HEK293 (cell line): Measurements from ENCODE around the gene DIP2A.

Experiments
- CTCF ChIA-PET: fragments of 350-600 bp; formaldehyde crosslinking; extraction: SDS; loops from one replicate; lab custom pipeline; 2021; ENCODE audit warnings: antibody characterized with exemption; lab: Yijun Ruan, JAX
- POLR2A ChIA-PET: fragments of 300-600 bp; formaldehyde crosslinking; extraction: SDS; loops from one replicate; lab custom pipeline; 2020; ENCODE audit warnings: antibody characterized with exemption, inconsistent platforms; lab: Yijun Ruan, JAX
- H3K27ac ChIP-seq: fragments of 200-500 bp; sonication (Bioruptor generic); 2 replicates; pipeline ENCODE4 v1.5.1; 2014; ENCODE audit warnings: low read depth, low read length, control low read depth, inconsistent platforms; ENCODE audit errors: extremely low read depth
- H3K36me3 ChIP-seq, 2 experiments: fragments of 200-500 bp in 1 of 2; sonication (Bioruptor generic) in 1 of 2; 1 replicate in 1 of 2; 2 replicates in 1 of 2; pipeline ENCODE4 v1.5.1; 2014 to 2017; ENCODE audit warnings: inconsistent platforms in 2 of 2, low read length in 2 of 2; ENCODE audit not compliant: control insufficient read depth in 2 of 2, insufficient read depth in 1 of 2
- H3K4me1 ChIP-seq: fragments of 200-500 bp; sonication (Bioruptor generic); 2 replicates; pipeline ENCODE4 v1.5.1; 2014; ENCODE audit warnings: mild to moderate bottlenecking, low read length, inconsistent platforms; ENCODE audit not compliant: control insufficient read depth, insufficient read depth
- H3K4me3 ChIP-seq: 2 replicates; pipeline ENCODE4 v1.5.1; 2011; ENCODE audit warnings: low read depth, mild to moderate bottlenecking, control low read depth, low read length, moderate library complexity
- H3K9me3 ChIP-seq: fragments of 200-500 bp; sonication (Bioruptor generic); 2 replicates; pipeline ENCODE4 v1.5.1; 2014; ENCODE audit warnings: low read depth, low read length, inconsistent platforms; ENCODE audit not compliant: control insufficient read depth, insufficient read depth
- AEBP2 ChIP-seq: fragments of 450-650 bp; formaldehyde crosslinking; IDR thresholded peaks from 2 replicates; pipeline ENCODE4 v1.5.1; 2016; ENCODE audit warnings: missing biosample characterization, missing genetic modification characterization, borderline replicate concordance
- GLIS1 ChIP-seq: fragments of 450-650 bp; formaldehyde crosslinking; IDR thresholded peaks from 2 replicates; pipeline ENCODE4 v1.5.1; 2016; ENCODE audit warnings: missing biosample characterization, missing genetic modification characterization
- HOXD13 ChIP-seq: sonication (generic); formaldehyde crosslinking; IDR thresholded peaks from 2 replicates; pipeline ENCODE4 v1.8.0; 2022; ENCODE audit warnings: missing genetic modification reagents, borderline replicate concordance
- KLF9 ChIP-seq: fragments of 450-650 bp; formaldehyde crosslinking; IDR thresholded peaks from 2 replicates; pipeline ENCODE4 v1.5.1; 2016; ENCODE audit warnings: missing biosample characterization, missing genetic modification characterization, low read depth
- SETDB1 ChIP-seq: IDR thresholded peaks from one replicate; pipeline ENCODE4 v1.6.1; 2017; ENCODE audit warnings: mild to moderate bottlenecking, low read length, moderate library complexity, mixed read lengths; ENCODE audit not compliant: insufficient read length
- ZBTB7A ChIP-seq: fragments of 450-650 bp; formaldehyde crosslinking; IDR thresholded peaks from 2 replicates; pipeline ENCODE4 v1.5.1; 2016; ENCODE audit warnings: low read depth, missing biosample characterization, missing genetic modification characterization
- ZNF10 ChIP-seq: fragments of 450-650 bp; formaldehyde crosslinking; IDR thresholded peaks from 2 replicates; pipeline ENCODE4 v1.5.1; 2017; ENCODE audit warnings: missing biosample characterization, missing genetic modification characterization
- ZNF114 ChIP-seq: fragments of 450-650 bp; formaldehyde crosslinking; IDR thresholded peaks from 2 replicates; pipeline ENCODE4 v1.5.0; 2017; ENCODE audit warnings: missing biosample characterization, missing genetic modification characterization
- ZNF133 ChIP-seq: fragments of 450-650 bp; formaldehyde crosslinking; IDR thresholded peaks from 2 replicates; pipeline ENCODE4 v1.5.1; 2016; ENCODE audit warnings: missing biosample characterization, missing genetic modification characterization
- ZNF23 ChIP-seq: fragments of 450-650 bp; formaldehyde crosslinking; IDR thresholded peaks from 2 replicates; pipeline ENCODE4 v1.5.1; 2016; ENCODE audit warnings: missing biosample characterization, missing genetic modification characterization, borderline replicate concordance
- ZNF324 ChIP-seq: fragments of 450-650 bp; formaldehyde crosslinking; IDR thresholded peaks from 2 replicates; pipeline ENCODE4 v1.5.1; 2016; ENCODE audit warnings: missing biosample characterization, missing genetic modification characterization
- ZNF354C ChIP-seq: fragments of 450-650 bp; formaldehyde crosslinking; IDR thresholded peaks from 2 replicates; pipeline ENCODE4 v1.5.1; 2016; ENCODE audit warnings: missing biosample characterization, missing genetic modification characterization, low read depth, borderline replicate concordance
- ZNF37A ChIP-seq: fragments of 450-650 bp; IDR thresholded peaks from 2 replicates; pipeline ENCODE4 v1.5.1; 2018; ENCODE audit warnings: missing biosample characterization, missing genetic modification characterization
- ZNF394 ChIP-seq: fragments of 450-650 bp; formaldehyde crosslinking; IDR thresholded peaks from 2 replicates; pipeline ENCODE4 v1.5.1; 2016; ENCODE audit warnings: missing biosample characterization, missing genetic modification characterization, mild to moderate bottlenecking, moderate library complexity, borderline replicate concordance
- ZNF510 ChIP-seq: fragments of 450-650 bp; formaldehyde crosslinking; IDR thresholded peaks from 2 replicates; pipeline ENCODE4 v1.5.1; 2018; ENCODE audit warnings: mild to moderate bottlenecking, missing genetic modification characterization, missing biosample characterization; ENCODE audit not compliant: insufficient replicate concordance
- ZNF518A ChIP-seq: fragments of 450-650 bp; formaldehyde crosslinking; conservative IDR thresholded peaks from 2 replicates; pipeline ENCODE4 v1.5.1; 2016; ENCODE audit warnings: low read depth, missing biosample characterization, missing genetic modification characterization
- ZNF571 ChIP-seq: fragments of 450-650 bp; formaldehyde crosslinking; IDR thresholded peaks from 2 replicates; pipeline ENCODE4 v1.5.0; 2017; ENCODE audit warnings: missing biosample characterization, missing genetic modification characterization
- ZNF629 ChIP-seq: fragments of 450-650 bp; formaldehyde crosslinking; IDR thresholded peaks from 2 replicates; pipeline ENCODE4 v1.5.1; 2017; ENCODE audit warnings: missing biosample characterization, missing genetic modification characterization
- ZNF639 ChIP-seq: fragments of 450-650 bp; formaldehyde crosslinking; IDR thresholded peaks from 2 replicates; pipeline ENCODE4 v1.5.1; 2016; ENCODE audit warnings: missing biosample characterization, missing genetic modification characterization
- ZNF654 ChIP-seq: fragments of 450-650 bp; formaldehyde crosslinking; IDR thresholded peaks from 2 replicates; pipeline ENCODE4 v1.5.1; 2016; ENCODE audit warnings: low read depth, missing biosample characterization, missing genetic modification characterization
- ZNF677 ChIP-seq: fragments of 450-650 bp; IDR thresholded peaks from 2 replicates; pipeline ENCODE4 v1.5.0; 2018; ENCODE audit warnings: missing biosample characterization, mild to moderate bottlenecking, missing genetic modification characterization, moderate library complexity
- ZNF791 ChIP-seq: fragments of 450-650 bp; formaldehyde crosslinking; IDR thresholded peaks from 2 replicates; pipeline ENCODE4 v1.5.1; 2016; ENCODE audit warnings: missing biosample characterization, missing genetic modification characterization
- ZNF830 ChIP-seq: fragments of 450-650 bp; IDR thresholded peaks from 2 replicates; pipeline ENCODE4 v1.5.0; 2018; ENCODE audit warnings: missing biosample characterization, missing genetic modification characterization, low read depth, mild to moderate bottlenecking, moderate library complexity

Gene DIP2A

GRCh38 chr21:46435786-46436227 lies 22.9 kb upstream of the DIP2A start (continued):
- TF ChIP-seq ZNF639 (tag by site-specific recombination) (no peak), ZNF510 (tag by site-specific recombination) (no peak), ZNF571 (tag by site-specific recombination) (no peak), ZNF114 (tag by site-specific recombination) (no peak), ZNF654 (tag by site-specific recombination) (no peak), ZNF23 (no peak), ZNF133 (tag by site-specific recombination) (no peak), ZBTB7A (no peak)

GRCh38 chr21:46436621-46437020 lies 22.1 kb upstream of the DIP2A start:
- Histone ChIP-seq H3K27ac (no peak overlapping the region), H3K9me3 (no peaks in the 10 kb centered on the region), H3K4me1 (no peaks in the 10 kb centered on the region), H3K4me3 (no peak overlapping the region), H3K36me3 (peaks cover 41 to 86% of the 10 kb centered on the region in 2 experiments)
- POLR2A ChIA-PET: no interaction called here
- CTCF ChIA-PET: interaction anchor here (0.7 kb wide), 1 partner anchor 192 kb away, joined by 3 read pairs; no protein-coding TSS in a partner anchor
- TF ChIP-seq ZNF791 (no peak), KLF9 (tag by site-specific recombination) (no peak), ZNF830 (no peak), ZNF37A (tag by site-specific recombination) (no peak), ZNF629 (tag by site-specific recombination) (no peak), SETDB1 (no peak), HOXD13 (CRISPR knock-in tag) (no peak), ZNF10 (tag by site-specific recombination) (no peak), ZNF394 (tag by site-specific recombination) (no peak), GLIS1 (tag by site-specific recombination) (no peak), ZNF354C (tag by site-specific recombination) (no peak), AEBP2 (no peak), ZNF677 (no peak), ZNF324 (no peak), ZNF518A (tag by site-specific recombination) (no peak)
